Left ventricle myocardium superior (tissue), 1 donor: Measurements from ENCODE around the gene PLCH1. TPM values are rescaled to one million over a fixed set of nuclear protein-coding genes. Genes with fewer than 3 reads are reported as not detected.
A peak's percentile ranks its signal among the peaks of the same experiment; 100 is the strongest.

ENCODE experiments used
- ATAC-seq: fragments of 200-7000 bp; cut with Tn5 transposase; one replicate; pipeline ENCODE4 v1.9.1; 2020; ENCODE audit warnings: mild to moderate bottlenecking, moderate library complexity
- DNase-seq: peaks from one replicate; pipeline ENCODE4 v3.0.0-alpha.2; 2020
- intact Hi-C: fragments of 100-400 bp; cut with micrococcal nuclease; formaldehyde crosslinking; loops from one replicate; pipeline ENCODE4 v1.11.0; 2022
- total RNA-seq: library from RNA; stranded (reverse); fragmentation: NEBNext Ultra II Directional; extraction: Animal tissue kit (Norgen Biotek cat#: 25700); gene quantifications from one replicate; pipeline ENCODE4 v1.2.1, GENCODE V29; 2021
- donor health status: DM: no; HTN: yes; CAD: no; lungs with severe emphysema.

The PLCH1 gene
- total RNA-seq, 1 donor from 2014 or later, result 0.50 TPM

DNA sequence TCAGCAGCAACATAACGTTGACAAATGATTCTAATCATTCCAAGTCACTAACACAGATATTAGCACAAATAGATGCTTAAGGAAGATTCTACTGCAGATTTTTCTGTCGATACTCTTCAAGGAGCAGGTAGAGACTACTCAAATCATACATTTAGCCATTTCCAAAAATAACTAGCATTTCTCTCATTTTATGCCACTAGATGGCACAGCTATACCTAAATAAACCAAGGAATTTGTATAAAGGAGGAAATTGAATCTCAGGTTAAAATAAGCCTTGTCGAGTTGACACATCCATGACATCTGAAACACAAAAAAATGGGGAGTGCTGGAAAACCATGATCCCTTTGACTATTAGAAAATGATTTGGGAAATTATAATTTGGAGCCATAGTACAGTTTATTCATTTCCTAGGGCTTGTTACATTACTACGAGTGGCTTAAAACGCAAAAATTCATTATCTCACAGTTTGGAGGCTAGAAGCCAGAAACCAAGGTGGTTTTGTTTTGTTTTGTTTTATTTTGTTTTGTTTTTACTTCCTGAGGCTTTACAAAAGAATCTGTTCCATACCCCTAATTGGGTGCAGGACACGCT, 391.9 kb downstream of the PLCH1 start:
- intact Hi-C loops, result loop anchor here (10.0 kb wide), 1 partner anchor 352 kb away; no protein-coding TSS in a partner anchor
- ATAC-seq, result peak; percentile 36
- DNase-seq, result no peak

DNA sequence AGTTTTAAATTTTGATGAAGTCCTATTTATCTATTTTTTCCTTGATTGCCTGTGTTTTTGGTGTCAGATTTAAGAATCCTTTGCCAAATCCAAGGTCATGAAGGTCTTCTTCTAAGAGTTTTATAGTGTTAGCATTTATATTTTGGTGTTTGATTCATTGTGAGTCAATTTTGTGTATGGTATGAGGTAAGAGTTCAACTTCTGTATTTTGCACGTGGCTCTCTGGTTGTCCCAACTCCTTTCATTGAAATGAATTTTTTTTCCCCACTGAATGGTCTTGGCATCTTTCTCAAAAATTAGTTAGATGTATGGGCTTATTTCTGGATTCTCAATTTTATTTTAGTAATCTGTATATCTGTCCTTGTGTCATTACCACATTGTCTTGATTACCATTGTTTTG, 394.3 kb downstream of the PLCH1 start:
- intact Hi-C loops, result loop anchor here (10.0 kb wide), 1 partner anchor 354 kb away; no protein-coding TSS in a partner anchor
- ATAC-seq (no peak), DNase-seq (no peak)

DNA sequence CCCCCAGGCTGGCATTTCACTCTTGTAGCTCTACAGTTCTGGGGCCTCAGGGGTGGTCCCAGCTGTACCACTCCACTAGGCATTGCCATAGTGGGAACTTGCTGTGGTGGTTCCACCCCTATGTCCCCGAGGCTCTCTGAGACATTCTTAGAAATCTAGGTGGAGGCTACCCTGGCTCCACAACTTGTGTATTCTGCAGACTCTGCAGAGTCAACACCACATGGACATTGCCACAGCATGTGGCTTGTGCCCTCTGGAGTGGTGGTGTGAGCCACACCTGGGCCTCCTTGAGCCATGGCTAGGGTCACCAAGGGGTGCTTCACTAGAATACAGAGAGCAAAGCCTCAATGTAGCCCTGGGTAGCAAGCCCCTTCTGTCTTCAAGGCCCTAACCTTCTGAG, 397.0 kb downstream of the PLCH1 start:
- intact Hi-C loops, result no loop called here
- DNase-seq (no peak), ATAC-seq (no peak)

DNA sequence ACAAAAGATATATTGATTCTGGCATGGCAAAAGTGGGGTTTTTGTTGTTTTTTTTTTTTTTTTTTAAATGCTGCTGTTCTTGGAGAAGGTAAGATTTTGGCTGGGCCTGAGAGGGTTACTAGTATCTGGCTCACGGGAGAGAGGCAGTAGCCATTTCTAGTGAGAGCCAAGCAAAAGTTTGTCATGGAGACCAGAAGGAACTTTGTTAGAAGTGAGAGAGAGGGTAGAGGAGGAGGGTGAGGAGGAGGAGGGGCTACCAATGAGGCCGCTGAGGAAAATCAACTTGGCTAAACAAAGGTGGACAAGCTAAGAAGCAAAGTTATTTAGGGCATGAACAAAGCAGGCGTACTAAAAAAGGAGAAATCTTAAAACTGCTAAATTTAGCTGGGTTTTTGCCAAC, 402.5 kb downstream of the PLCH1 start:
- intact Hi-C loops, result no loop called here
- DNase-seq (no peak), ATAC-seq (no peak)

DNA sequence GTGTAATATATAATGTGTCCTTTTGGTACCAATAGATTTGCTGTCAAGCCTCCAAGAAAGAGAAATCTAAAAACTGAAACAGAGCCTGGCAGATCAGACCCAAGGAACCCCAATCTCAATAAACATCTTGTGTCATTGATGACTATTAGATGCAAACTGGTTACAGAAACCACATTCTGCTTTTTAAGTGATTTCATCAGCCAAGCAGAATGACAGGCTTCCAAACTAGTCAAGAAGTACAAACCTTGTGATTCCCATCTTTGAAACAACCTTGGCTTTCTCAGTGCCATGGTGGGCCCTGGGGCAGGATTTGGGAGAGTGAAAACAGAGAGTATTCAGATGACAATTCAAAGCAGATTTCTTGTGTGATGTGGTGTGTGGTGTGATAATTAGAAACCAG, 405.8 kb downstream of the PLCH1 start:
- intact Hi-C loops, result no loop called here
- no peak for ATAC-seq
- no peak for DNase-seq

DNA sequence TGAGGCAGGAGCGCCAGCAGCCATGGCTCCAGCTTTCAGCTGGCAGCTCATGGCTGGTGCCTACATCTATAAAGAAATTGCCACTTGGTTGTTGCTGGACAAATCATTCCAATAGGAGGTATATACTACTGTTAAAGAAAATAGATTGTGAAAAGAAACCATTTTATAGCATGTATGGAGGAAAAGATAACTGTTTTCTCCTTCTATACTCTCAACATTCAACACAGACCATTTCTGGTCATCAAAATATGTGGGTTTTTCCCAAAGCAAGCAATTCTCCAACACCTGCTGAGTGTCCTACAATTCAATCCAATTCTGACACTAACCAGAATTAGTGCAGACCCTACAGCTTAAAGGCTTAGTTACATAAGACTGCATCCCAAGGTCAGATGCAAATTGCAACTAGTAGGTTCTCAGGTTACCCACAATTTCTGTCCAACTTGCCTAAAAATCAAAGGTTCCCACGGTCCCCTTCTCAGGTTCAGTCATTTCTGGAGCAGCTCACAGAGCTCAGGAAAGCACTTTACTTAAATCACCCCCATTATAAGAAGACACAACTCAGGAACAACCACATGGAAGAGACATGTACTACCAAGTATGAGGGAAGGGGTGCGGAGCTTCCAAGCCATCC, 409.0 kb downstream of the PLCH1 start:
- intact Hi-C loops, result no loop called here
- ATAC-seq, result no peak
- DNase-seq, result no peak

DNA sequence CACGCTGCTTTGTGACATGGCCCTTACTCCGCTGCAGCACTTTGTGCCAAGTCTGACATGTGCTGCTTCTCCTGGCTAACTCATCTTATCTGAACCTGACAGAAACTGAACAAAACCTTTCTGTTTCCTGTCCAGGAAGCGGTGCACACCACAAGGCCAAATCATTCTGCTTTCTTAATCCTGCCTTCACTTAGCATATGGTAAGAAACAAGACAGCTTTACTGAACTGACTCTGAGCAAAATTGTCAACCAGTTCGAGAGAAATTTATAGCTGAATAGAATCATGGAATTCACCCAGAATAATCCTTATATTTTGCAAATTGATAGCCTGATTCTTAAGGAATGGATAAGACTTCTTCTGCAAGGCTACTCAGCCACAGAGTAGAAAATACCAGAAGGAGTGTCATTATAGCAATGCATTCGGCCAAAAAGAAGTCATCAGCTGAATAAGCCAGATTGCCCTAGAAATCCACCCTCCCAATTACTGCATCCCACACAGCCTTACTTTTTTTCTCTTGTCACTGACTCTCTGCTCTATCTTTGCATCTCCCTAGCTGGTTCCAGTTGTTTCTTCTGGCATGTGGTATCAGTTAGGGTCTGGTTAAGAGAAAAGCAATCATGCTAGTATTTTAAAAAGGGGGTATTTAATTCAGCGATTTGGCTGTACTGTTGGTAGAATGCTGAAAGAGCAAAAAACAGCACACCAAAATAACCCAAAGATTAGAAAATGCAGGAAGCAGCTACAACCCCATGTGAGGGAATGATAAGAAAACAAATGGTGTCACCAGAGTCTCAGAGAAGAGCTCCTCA, 409.8 kb downstream of the PLCH1 start:
- ATAC-seq, result peak; percentile 43
- intact Hi-C loops, result loop anchor here (5.0 kb wide), 1 partner anchor 993 kb away; no protein-coding TSS in a partner anchor

DNA sequence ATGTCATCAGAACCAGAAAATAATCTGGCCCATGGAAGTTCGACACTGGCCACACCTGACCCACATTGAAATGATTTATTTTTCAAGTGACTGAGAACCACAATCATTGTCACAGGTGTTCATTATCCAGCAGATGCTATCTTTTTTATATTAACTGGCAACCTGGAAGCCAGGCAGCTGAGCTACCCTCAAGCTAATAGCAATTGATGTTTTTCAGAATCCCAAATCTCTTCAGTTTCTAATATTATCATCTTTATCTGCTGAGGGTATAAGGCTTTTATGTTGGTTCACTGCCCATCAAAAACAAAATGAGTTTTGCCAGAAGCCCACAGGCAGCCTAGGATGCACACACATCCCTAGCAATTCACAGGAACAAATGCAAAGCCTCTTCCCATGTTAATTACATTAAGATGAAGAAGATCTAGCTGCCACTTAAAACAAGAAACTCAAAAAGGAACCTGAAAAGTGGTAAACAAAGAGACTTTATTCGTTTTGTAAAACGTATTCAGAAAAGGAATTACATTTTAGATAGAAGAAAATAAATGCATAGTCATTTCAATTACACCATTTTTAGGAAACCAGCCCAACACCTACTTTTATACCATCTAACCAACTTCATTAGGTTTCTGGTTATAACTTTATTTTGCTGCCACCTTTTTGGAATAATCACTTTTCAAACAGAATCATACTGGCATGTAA, 410.5 kb downstream of the PLCH1 start:
- intact Hi-C loops, result loop anchor here (5.0 kb wide), 1 partner anchor 992 kb away; no protein-coding TSS in a partner anchor
- no peak for ATAC-seq
- DNase-seq, result no peak

More for the DNA sequence above, 409.8 kb downstream of the PLCH1 start:
- DNase-seq, result no peak

DNA sequence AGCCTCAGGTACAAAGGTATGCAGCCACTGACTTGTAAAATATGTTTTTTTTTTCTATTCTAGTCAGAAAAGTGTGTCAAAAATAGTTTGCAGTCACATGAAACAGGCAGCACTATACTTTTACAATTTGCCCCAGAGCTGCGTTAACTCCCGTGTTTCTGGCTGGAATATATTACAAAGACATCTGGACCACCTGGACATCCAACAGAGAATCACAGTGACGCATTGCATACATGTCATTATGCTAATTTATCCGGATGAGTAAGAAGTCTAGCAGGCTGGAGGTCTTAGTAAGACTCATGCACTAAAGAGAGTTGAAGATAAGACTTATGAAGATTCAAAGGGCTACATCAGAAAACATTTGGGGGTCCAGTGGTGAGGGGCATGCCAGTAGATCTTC, 412.2 kb downstream of the PLCH1 start:
- intact Hi-C loops, result loop anchor here (5.0 kb wide), 1 partner anchor 990 kb away; no protein-coding TSS in a partner anchor
- ATAC-seq, result no peak
- DNase-seq, result no peak

DNA sequence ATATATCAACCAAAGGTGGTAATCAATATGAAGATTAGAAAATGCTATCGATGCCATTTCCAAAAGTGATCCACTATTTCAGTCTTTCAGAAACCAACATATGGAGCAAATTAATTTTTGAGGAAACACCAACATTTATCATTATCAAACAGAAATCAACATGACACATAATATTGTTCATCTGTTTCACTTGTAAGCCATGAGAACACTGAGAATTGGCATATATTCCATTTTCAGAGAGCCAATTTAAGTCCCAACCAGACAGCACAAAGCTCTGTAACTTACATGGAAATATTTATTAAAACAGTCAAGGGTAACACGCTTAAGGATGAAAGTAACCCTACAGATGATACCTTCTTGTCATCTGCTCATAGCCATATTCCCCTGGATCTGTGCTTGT, 413.8 kb downstream of the PLCH1 start:
- no peak for DNase-seq

DNA sequence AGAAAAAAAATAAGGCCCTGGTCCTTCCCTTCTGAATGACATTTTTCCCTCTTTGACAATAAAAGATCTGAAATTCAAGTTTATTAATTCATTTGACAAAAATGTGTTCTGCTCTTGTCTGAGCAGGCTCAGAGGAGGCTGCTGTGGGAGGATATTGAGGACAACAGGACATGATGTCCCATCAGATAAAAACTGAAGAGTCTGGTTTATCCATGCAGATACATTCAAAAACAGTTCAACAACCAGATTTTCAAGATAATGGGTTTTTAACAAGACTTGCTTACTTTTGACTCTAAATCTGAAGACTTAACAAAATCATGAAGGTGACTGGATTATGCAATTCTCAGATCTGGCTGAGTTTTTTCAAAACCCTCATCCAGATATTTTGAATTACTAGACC, 414.5 kb downstream of the PLCH1 start:
- DNase-seq (no peak), ATAC-seq (no peak)
- intact Hi-C loops, result loop anchor here (5.0 kb wide), 1 partner anchor 988 kb away; no protein-coding TSS in a partner anchor

More for the DNA sequence above, 413.8 kb downstream of the PLCH1 start:
- intact Hi-C loops, result loop anchor here (5.0 kb wide), 1 partner anchor 989 kb away; no protein-coding TSS in a partner anchor
- ATAC-seq, result no peak

DNA sequence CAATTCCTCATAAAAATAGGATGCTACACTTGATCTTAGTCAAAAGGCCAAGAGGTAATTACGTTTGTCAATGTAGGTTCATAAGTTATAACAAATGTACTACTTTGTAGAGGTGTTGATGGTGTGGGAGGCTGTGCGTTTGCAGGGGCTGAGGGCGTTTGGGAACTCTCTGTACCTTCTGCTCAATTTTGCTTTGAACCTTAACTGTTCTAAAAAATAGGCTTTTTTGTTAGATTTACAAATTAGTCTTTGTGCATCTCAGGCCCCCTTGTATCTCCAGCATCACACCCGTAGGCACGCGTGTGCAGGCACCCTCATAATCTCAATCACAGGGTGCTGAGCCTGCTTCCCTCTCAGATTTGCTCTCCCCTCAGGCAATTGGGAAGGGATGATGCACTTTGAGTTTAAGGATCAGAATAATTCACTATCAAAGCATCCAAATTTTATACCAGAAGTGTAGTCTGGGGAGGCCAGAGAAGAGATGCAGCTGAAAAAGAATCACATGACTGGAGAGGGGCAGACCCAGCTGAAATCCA, 415.3 kb downstream of the PLCH1 start:
- intact Hi-C loops, result loop anchor here (5.0 to 10.0 kb wide), 2 partner anchors 575 to 987 kb away; no protein-coding TSS in a partner anchor
- ATAC-seq, result no peak
- DNase-seq, result no peak

DNA sequence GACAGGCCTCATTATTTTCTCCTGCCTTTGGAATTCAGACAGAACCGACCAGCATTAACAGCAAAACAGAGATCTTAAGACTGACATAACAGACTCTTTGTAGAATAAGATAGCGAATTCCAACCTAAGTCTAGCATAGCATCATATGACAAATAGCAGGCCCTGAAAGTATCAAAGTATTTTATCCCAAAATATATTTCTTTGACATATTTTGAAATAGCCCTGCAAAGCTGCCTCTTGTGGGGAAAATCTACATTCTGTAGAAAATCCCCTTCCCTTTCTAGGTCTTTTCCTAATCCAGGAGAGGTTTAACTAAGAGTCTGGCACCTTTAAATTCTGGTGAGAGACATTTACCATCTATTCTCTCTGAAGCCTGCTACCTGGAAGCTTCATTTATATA, 417.0 kb downstream of the PLCH1 start:
- ATAC-seq (no peak), DNase-seq (no peak)
- intact Hi-C loops, result loop anchor here (10.0 kb wide), 1 partner anchor 573 kb away; no protein-coding TSS in a partner anchor

DNA sequence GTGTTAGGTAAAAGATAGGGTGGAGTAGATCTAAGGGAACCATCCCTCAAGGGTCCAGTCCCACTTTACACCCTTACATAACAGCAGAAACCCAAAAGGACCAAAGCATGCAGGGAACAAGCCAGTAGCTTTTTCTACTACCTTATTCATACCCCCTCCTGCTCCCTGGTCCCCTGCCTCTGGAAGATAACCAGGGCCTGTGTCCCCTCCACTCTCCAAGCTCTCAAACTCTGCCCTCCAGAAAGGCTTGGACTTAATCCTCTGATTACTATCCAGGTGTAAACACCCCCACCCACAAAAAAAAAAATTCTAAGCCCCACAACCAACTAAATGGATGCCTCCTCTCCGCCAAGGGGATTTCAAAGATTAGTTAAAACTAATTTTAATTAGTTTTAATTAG, 417.4 kb downstream of the PLCH1 start:
- intact Hi-C loops, result loop anchor here (10.0 kb wide), 1 partner anchor 573 kb away; no protein-coding TSS in a partner anchor
- DNase-seq (no peak), ATAC-seq (no peak)

DNA sequence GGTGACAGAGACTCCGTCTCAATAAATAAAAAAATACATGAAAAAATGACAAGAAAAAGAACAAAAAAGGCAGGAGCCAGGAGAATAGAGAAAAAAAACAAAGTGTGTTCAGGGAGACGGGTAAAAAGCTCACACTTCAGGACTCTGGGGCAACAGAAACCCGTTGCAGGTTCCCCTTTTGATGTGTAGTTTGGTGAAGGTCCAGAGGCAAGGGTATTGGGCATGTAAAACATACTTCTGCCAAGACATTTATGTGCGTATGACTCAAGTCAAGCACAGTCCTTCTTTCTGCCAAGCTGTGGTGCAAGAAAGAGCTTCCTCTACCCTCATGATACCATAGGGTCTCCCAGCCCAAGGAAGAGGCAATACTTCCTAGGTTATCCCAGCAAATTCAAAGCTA, 418.0 kb downstream of the PLCH1 start:
- DNase-seq, result no peak
- no peak for ATAC-seq
- intact Hi-C loops, result loop anchor here (10.0 kb wide), 1 partner anchor 572 kb away; no protein-coding TSS in a partner anchor

DNA sequence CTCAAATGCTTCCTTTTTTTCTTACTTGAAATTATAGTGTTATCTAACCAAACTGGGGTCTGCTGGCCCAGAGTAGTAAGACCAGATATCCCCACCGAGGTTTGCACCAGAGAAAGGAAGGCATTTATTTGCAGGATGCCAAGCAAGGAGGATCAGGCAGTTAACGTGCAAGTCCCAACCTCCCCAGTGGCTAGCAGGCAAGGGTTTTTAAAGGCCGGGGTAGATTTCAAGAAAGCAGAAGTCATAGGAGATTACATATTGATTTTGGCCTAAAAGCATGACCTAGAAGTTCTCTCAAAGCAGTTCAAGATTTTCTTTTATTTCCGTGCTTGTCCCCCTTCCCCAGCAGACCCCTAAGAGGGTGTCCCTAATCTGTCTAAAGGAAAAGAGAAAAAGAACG, 418.6 kb downstream of the PLCH1 start:
- DNase-seq, result no peak
- intact Hi-C loops, result loop anchor here (10.0 kb wide), 1 partner anchor 571 kb away; no protein-coding TSS in a partner anchor
- no peak for ATAC-seq
